ENCODE results near the gene SYTL4. TPM values are rescaled to one million over a fixed set of nuclear protein-coding genes. Genes with fewer than 3 reads are reported as not detected.

The SYTL4 gene
- total RNA-seq, 1 experiment from 2014 or later, result 0.13 TPM

DNA sequence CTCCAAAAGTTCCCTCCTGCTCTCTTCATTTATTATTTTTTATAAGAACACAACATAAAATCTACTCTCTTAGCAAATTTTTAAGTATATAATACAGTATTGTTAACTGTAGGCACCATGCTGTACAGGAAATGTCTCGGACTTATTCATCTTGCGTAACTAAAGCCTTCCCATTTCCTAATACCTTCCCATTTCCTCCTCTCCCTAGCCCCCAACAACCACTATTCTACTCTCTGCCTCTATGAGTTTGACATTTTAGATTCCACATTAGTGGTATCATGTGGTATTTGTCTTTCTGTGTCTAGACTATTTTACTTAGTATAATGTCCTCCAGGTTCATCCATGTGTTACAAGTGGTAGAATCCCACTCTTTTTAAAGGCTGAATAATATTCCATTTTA, 15.8 kb upstream of the SYTL4 start:
- Histone ChIP-seq H3K23me2 (ENCODE audit: insufficient read length, low read depth, low read length, poor library complexity, severe bottlenecking) (no peaks in the 10 kb centered on the region), H3K14ac (ENCODE audit: insufficient read depth, low read length) (no peak overlapping the region), H3K9ac (ENCODE audit: extremely low read depth, insufficient read length, low read length) (no peak overlapping the region), H3K23ac (ENCODE audit: insufficient read length, low read depth, low read length) (no peak overlapping the region), H4K5ac (ENCODE audit: insufficient read length, low read depth, low read length) (no peak overlapping the region), H2BK20ac (ENCODE audit: low read depth, low read length, poor library complexity, severe bottlenecking) (no peak overlapping the region), H3K79me1 (ENCODE audit: insufficient read depth, low read depth, low read length, poor library complexity, severe bottlenecking) (no peaks in the 10 kb centered on the region), H2BK120ac (ENCODE audit: low read depth, low read length, poor library complexity, severe bottlenecking) (no peak overlapping the region), H3K4ac (ENCODE audit: low read depth, low read length) (no peak overlapping the region), H3K27ac (ENCODE audit: insufficient read length, low read depth, low read length) (no peak overlapping the region), H4K20me1 (ENCODE audit: control insufficient read depth, insufficient read depth, insufficient read length) (no peaks in the 10 kb centered on the region), H2AFZ (ENCODE audit: low read length) (no peak overlapping the region), H2BK15ac (ENCODE audit: low read depth, low read length) (no peak overlapping the region), H3K9me3 (ENCODE audit: control insufficient read depth, low read depth, low read length) (peaks cover 9% of the 10 kb centered on the region), H2AK5ac (ENCODE audit: insufficient read length, low read length) (no peak overlapping the region), H2BK12ac (ENCODE audit: insufficient read length, low read depth, low read length) (no peak overlapping the region), H4K8ac (replicated peaks; ENCODE audit: insufficient read length, low read depth, low read length) (no peak overlapping the region), H3K4me1 (ENCODE audit: insufficient read depth, low read length) (no peaks in the 10 kb centered on the region), H3T11ph (ENCODE audit: low read length) (no peak overlapping the region), H4K91ac (ENCODE audit: insufficient read length, low read depth, low read length) (no peak overlapping the region), H3K27me3 (ENCODE audit: insufficient read depth, low read length) (no peaks in the 10 kb centered on the region), H2BK5ac (ENCODE audit: insufficient read length, low read length) (no peak overlapping the region), H3K18ac (ENCODE audit: insufficient read length, low read depth, low read length) (no peak overlapping the region), H3K79me2 (ENCODE audit: insufficient read depth, low read length) (no peaks in the 10 kb centered on the region), H3K4me2 (ENCODE audit: insufficient read depth, insufficient read length, low read length) (no peak overlapping the region), H3K56ac (ENCODE audit: insufficient read length, low read depth, low read length) (no peak overlapping the region)
- Mint-ChIP-seq H3K36me3 (ENCODE audit: insufficient read depth in 1 of 3, low read depth in 3 of 3) (peaks cover 0 to 1% (median 0%) of the 10 kb centered on the region in 3 experiments; a peak in 3 of 7 replicates), H3K4me1 (peaks cover 3% of the 10 kb centered on the region in 2 experiments; a peak in 2 of 4 replicates), H3K9me3 (peaks cover 40 to 61% of the 10 kb centered on the region in 2 experiments), H3K27me3 (ENCODE audit: low read depth) (peaks cover 4% of the 10 kb centered on the region), H3K27ac (no peak overlapping the region), H3K4me3 (no peak overlapping the region)
- no CpG with 5 or more reads among the region's 2 CpGs for WGBS (ENCODE audit: extremely low coverage, insufficient read length, low lambda C conversion rate)
- TF ChIP-seq, protein P1, sequence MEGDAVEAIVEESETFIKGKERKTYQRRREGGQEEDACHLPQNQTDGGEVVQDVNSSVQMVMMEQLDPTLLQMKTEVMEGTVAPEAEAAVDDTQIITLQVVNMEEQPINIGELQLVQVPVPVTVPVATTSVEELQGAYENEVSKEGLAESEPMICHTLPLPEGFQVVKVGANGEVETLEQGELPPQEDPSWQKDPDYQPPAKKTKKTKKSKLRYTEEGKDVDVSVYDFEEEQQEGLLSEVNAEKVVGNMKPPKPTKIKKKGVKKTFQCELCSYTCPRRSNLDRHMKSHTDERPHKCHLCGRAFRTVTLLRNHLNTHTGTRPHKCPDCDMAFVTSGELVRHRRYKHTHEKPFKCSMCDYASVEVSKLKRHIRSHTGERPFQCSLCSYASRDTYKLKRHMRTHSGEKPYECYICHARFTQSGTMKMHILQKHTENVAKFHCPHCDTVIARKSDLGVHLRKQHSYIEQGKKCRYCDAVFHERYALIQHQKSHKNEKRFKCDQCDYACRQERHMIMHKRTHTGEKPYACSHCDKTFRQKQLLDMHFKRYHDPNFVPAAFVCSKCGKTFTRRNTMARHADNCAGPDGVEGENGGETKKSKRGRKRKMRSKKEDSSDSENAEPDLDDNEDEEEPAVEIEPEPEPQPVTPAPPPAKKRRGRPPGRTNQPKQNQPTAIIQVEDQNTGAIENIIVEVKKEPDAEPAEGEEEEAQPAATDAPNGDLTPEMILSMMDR (conservative IDR thresholded peaks at IDR 0.05), result no peak
- DNase-seq, result no peak

Data from H9 (cell line).